ENCODE measurements around the gene RPS3A.

GRCh38 chr4:151098979-151099228, 524 bp upstream of the RPS3A start:
- TF ChIP-seq CTCF (conservative IDR thresholded peaks at IDR 0.05) (no peak), ZFX (IDR thresholded peaks at IDR 0.05) (no peak)

Data from C4-2B (cell line).